ENCODE data around the gene LRRFIP1. TPM values are rescaled to one million over a fixed set of nuclear protein-coding genes. Genes with fewer than 3 reads are reported as not detected.
"Not testable (repeated sequence)": the region's sequence is repeated elsewhere in the genome, so short reads cannot be mapped to it uniquely, and the experiment has no call there.

LRRFIP1 gene
- total RNA-seq, 2 experiments from 2014 or later = 242 to 248 TPM

DNA sequence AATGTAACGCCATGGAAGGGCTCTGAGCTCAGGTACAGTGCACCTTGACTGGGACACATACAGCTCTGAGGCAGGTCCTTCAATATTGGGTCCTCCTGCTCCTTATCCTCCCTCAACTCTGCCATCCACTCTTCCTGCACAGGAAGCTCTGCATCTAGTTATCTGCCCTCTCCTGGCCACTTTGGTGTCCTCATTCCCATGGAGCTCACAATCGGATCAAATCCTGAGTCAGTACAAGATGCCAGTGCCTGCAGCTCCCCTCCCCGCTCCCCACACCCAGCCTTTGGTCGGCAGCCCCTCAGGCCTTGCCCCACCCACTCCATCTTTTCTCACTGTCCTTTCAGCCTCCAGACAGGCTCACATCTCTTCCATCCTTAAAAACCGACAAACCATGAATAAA lies 58.0 kb downstream of the LRRFIP1 start:
- Mint-ChIP-seq H3K27ac (no peak overlapping the region), H3K27me3 (no peaks in the 10 kb centered on the region), H3K4me1 (peaks cover 48% of the 10 kb centered on the region), H3K36me3 (ENCODE audit: low read depth) (no peaks in the 10 kb centered on the region), H3K4me3 (no peak overlapping the region), H3K9me3 (no peaks in the 10 kb centered on the region)
- DNase-seq = no peak
- CTCF ChIA-PET = interaction anchor here (0.9 to 3.0 kb wide), 4 partner anchors 9 to 57 kb away, joined by 3 to 17 read pairs (median 4); no protein-coding TSS in a partner anchor
- POLR2A ChIA-PET = interaction anchor here (1.1 to 5.0 kb wide), 5 partner anchors 8 to 12 kb away, joined by 3 to 45 read pairs (median 5); no protein-coding TSS in a partner anchor

DNA sequence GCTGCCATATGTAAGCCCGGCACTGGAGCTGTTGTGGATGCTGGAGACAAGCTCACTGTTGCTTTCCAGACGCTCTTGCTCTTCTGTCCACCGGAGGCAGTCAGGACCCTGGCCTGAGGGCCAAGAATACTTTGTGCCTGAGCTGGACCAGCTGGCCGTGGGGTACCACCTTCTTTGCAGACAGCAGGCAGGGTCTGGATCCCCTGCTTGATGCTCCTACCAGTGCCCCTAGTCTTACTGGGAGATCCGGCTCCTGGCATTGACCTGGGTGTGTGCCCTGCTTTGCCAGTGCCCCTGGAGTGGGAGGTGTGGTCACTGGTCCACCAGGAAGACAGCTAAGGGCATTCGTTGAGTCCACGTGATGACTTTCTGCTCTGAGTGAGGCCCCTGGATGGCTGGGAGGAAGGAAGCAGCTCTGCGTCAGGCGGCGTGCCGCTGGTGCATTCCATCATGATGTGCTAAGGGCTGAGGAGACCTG lies 59.3 kb downstream of the LRRFIP1 start:
- ChIA-PET CTCF (interaction anchor here (1.0 to 12.8 kb wide), 6 partner anchors 10 to 60 kb away, joined by 3 to 240 read pairs (median 6); no protein-coding TSS in a partner anchor), POLR2A (interaction anchor here (1.3 to 13.2 kb wide), 4 partner anchors 11 to 375 kb away, joined by 4 to 385 read pairs (median 94); partner anchors contain the start of gene SCLY)
- H3K4me3 Mint-ChIP-seq = no peak overlapping the region
- peaks cover 53% of the 10 kb centered on the region for H3K4me1 Mint-ChIP-seq
- DNase-seq = no peak
- no peaks in the 10 kb centered on the region for H3K9me3 Mint-ChIP-seq
- H3K27ac Mint-ChIP-seq = peak overlapping the region; percentile 99
- H3K36me3 Mint-ChIP-seq (ENCODE audit: low read depth) = no peaks in the 10 kb centered on the region
- H3K27me3 Mint-ChIP-seq = no peaks in the 10 kb centered on the region

DNA sequence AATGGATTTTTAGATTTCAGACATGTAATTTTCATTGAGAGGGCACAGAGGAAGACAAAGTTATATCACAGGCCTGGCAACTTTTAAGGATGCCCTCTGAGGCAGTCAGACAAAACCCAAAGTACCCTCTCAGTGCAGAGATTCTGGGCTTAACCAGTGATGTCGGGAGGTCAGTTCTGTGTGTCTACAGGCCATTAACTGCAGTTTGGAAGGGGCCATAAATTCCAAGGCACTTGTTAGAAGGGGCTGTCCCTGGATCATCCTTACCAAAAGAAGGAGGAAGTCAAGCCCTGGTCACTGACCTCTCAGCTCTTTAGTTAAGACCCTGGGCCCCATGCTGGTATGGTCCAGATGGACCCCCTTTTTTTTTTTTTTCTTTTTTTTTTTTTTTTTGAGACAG lies 60.7 kb downstream of the LRRFIP1 start:
- DNase-seq = no peak
- POLR2A ChIA-PET = interaction anchor here (0.7 to 13.2 kb wide), 4 partner anchors 10 to 56 kb away, joined by 3 to 385 read pairs (median 94); no protein-coding TSS in a partner anchor
- CTCF ChIA-PET = interaction anchor here (1.0 to 12.8 kb wide), 9 partner anchors 9 to 603 kb away, joined by 3 to 240 read pairs (median 3); no protein-coding TSS in a partner anchor
- Mint-ChIP-seq H3K4me1 (peaks cover 53% of the 10 kb centered on the region), H3K4me3 (peak overlapping the region; percentile 43), H3K36me3 (ENCODE audit: low read depth) (peaks cover 2% of the 10 kb centered on the region), H3K9me3 (no peaks in the 10 kb centered on the region), H3K27ac (peak overlapping the region; percentile 99), H3K27me3 (no peaks in the 10 kb centered on the region)

DNA sequence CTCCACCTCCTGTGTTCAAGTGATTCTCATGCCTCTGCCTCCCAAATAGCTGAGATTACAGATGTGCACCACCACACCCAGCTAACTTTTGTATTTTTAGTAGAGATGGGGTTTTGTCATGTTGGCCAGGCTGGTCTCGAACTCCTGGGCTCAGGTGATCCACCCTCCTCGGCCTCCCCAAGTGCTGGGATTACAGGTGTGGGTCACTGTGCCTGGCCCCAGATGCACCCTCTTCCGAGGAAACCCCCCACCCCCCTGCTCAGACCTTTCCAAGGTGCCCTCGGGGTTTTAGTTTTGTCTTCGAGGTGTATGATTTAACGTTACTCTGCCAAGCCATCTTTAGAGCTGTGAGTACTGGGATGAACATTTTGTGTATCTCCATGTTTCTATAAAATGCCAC lies 61.2 kb downstream of the LRRFIP1 start:
- Mint-ChIP-seq H3K27ac (peak overlapping the region; percentile 99), H3K4me1 (peaks cover 53% of the 10 kb centered on the region), H3K4me3 (peak overlapping the region; percentile 19)
- ChIA-PET POLR2A (interaction anchor here (5.0 to 13.2 kb wide), 3 partner anchors 9 to 15 kb away, joined by 45 to 385 read pairs (median 143); no protein-coding TSS in a partner anchor), CTCF (interaction anchor here (1.1 to 12.8 kb wide), 5 partner anchors 10 to 176 kb away, joined by 3 to 240 read pairs (median 4); no protein-coding TSS in a partner anchor)
- not testable (repeated sequence) for DNase-seq; H3K27me3 Mint-ChIP-seq; H3K9me3 Mint-ChIP-seq; H3K36me3 Mint-ChIP-seq (ENCODE audit: low read depth)

DNA sequence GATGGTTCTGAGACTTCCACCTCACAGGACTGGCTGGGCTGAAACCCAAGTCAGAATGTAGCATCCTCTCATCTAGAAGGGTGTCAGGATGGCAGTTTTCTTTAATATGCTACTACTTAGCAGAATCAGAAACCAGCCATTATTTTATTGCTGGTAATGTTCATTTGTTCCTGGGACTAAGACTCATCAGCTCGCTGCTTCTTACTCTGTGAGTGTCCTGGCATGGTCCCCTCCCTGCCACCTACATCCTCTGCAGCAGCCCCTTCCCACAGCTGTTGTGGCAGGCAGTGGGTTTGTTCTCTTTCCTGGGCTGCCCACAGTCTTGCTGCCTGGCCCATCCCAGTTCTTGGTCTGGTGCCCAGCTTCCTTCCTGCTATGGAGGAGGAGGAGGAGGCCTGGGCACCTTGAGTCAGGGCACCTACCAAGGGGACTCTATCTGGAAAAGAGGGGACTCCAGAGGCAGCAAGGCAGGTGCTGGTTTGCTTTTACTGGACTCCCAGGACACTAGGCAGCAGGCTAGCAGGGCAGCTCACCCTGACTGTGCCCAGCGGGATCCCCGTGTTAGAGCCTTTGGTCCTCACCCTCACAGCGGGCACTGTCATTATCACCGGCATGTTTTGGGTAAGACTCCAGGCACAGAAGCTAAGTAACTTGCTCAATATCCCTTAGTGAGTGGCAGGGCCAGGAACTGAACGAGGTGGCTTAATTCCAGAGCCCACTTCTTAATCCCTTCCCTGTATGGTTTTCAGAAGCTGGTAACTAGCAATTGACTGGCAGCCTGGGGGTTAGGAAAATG lies 62.1 kb downstream of the LRRFIP1 start:
- peak; percentile 15 for DNase-seq
- CTCF ChIA-PET = interaction anchor here (1.2 to 12.8 kb wide), 3 partner anchors 11 to 55 kb away, joined by 3 to 240 read pairs (median 8); no protein-coding TSS in a partner anchor
- H3K27me3 Mint-ChIP-seq = no peaks in the 10 kb centered on the region
- H3K4me1 Mint-ChIP-seq = peaks cover 57% of the 10 kb centered on the region
- H3K9me3 Mint-ChIP-seq = no peaks in the 10 kb centered on the region
- POLR2A ChIA-PET = interaction anchor here (1.2 to 13.2 kb wide), 4 partner anchors 8 to 513 kb away, joined by 3 to 385 read pairs (median 94); no protein-coding TSS in a partner anchor
- H3K4me3 Mint-ChIP-seq = peak overlapping the region; percentile 72
- H3K27ac Mint-ChIP-seq = peak overlapping the region; percentile 99
- H3K36me3 Mint-ChIP-seq (ENCODE audit: low read depth) = peaks cover 17% of the 10 kb centered on the region

DNA sequence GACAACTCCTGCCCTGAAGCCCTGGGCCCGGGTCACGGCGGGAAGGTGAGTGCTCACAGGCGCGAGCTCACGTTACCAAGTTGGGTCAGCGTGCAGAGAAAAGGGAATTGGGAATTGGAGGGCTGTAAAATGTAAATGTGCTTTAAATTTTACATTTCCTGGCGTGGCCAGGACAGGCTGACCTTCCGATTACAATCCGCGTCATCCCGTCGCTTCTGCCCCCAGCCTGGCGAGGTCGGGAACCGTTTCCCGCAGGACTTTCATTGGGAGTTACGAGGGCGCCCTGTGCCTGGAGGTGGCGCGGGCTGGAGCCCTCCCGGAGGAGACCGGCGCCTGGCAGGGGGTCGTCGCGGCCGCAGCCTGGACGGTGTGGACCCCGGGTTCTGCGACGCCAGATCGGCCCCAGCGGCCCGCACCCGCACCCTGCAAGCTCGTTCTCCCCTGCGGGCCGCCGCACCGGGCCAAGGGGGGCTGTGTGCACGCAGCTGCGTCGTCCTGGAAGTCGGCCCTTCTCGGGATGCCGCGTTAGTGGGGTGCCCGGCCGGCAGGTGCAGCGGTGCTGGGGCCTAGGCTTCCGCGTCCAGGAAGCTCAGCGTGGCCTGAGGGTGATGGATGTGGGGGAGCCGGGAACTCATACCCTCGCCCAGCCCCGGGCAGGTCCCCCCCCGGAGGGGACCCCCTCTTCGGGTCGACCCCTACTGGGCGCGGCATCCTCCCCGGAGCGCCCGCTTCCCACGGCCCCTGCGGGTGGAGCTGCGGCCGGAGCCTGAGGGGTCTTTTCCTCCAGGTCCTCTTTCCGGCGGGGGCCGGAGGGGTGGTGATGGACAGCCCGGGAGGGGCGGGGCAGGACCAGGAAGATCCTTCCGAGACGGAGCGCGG lies 63.9 kb downstream of the LRRFIP1 start:
- peaks cover 59% of the 10 kb centered on the region for H3K4me1 Mint-ChIP-seq
- H3K9me3 Mint-ChIP-seq = no peaks in the 10 kb centered on the region
- H3K27me3 Mint-ChIP-seq = no peaks in the 10 kb centered on the region
- peaks cover 29% of the 10 kb centered on the region for H3K36me3 Mint-ChIP-seq (ENCODE audit: low read depth)
- POLR2A ChIA-PET = interaction anchor here (0.5 to 13.2 kb wide), 5 partner anchors 10 to 511 kb away, joined by 3 to 385 read pairs (median 3); no protein-coding TSS in a partner anchor
- peak overlapping the region; percentile 59 for H3K27ac Mint-ChIP-seq
- peak overlapping the region; percentile 72 for H3K4me3 Mint-ChIP-seq
- CTCF ChIA-PET = interaction anchor here (1.7 to 12.8 kb wide), 3 partner anchors 11 to 54 kb away, joined by 8 to 240 read pairs (median 9); no protein-coding TSS in a partner anchor
- no peak for DNase-seq

DNA sequence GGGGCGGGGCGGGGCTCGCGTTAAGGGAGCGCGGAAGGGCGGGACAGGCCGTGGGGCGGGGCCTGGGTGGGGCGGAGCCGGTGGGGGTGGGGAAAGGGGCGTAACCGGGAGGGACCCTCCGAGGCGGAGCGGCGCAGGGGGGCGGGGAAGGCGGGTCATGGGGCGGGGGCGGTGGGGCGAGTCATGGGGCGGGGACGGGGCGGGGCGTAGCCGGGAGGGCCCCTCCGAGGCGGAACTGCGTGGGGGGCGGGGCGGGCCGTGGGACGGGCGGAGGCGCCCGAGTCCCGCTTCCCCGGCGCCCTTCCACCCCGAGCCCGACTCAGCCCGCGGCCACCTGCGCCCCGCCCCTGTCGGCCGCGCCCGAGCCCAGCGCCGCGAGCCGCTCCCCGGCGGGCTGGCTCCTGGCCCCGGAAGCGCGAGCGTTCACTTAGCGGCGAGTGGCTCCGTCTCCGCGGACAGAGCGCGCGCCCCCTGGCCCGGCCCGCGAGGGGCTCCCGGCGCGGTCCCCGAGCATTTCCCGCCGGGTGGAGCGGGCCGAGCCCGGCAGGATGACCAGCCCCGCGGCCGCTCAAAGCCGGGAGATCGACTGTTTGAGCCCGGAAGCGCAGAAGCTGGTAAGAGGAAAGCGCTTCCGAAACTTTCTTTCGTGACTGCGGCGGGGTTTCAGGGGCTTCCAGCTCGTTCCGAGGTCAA lies 64.7 kb downstream of the LRRFIP1 start:
- Mint-ChIP-seq H3K36me3 (ENCODE audit: low read depth) (peaks cover 30% of the 10 kb centered on the region), H3K9me3 (no peaks in the 10 kb centered on the region), H3K4me1 (peaks cover 60% of the 10 kb centered on the region), H3K4me3 (peak overlapping the region; percentile 93), H3K27me3 (no peaks in the 10 kb centered on the region), H3K27ac (peak overlapping the region; percentile 95)
- peak; percentile 97 for DNase-seq
- ChIA-PET POLR2A (interaction anchor here (1.1 to 13.2 kb wide), 5 partner anchors 11 to 596 kb away, joined by 3 to 385 read pairs (median 20); partner anchors contain the start of gene PER2), CTCF (interaction anchor here (1.1 to 12.8 kb wide), 4 partner anchors 11 to 83 kb away, joined by 4 to 240 read pairs (median 8); no protein-coding TSS in a partner anchor)

DNA sequence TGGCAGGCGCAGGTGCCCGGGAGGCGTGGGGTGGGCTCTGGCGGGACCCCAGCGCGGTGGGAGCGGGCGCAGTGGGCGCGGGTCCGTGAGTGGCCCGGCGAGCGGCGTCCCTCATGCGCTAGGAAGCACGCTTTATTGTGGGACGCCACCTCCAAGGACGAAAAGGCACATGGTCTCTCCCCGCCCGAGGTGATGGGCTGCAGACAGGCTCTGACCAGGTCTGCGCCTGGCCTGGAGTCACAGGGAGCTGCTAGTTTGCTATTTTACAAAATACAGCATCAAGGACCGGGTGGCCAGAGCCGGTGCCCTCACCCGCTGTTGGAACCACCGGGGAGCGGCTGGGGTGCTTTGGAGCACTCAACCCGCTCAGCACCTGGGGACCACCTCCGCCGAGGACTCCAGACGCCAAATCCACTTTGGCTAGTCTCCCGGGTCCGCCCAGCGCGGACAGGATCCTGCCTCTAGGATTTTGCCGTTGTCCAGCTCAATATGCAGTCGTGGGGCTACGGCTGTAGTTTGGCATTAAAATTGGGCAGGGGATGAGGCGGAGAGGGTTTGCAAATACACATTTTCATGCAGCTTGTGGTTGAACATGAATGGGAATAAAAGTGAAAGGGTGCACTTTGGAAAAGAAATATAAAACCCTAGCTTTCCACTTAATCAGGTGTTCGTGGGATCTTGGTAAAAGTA lies 65.4 kb downstream of the LRRFIP1 start:
- ChIA-PET CTCF (interaction anchor here (1.1 to 12.8 kb wide), 5 partner anchors 10 to 82 kb away, joined by 3 to 240 read pairs (median 6); no protein-coding TSS in a partner anchor), POLR2A (interaction anchor here (1.0 to 13.2 kb wide), 8 partner anchors 8 to 595 kb away, joined by 3 to 385 read pairs (median 8); partner anchors contain the start of gene PER2)
- Mint-ChIP-seq H3K4me3 (peak overlapping the region; percentile 93), H3K36me3 (ENCODE audit: low read depth) (peaks cover 36% of the 10 kb centered on the region), H3K27ac (peak overlapping the region; percentile 95), H3K9me3 (no peaks in the 10 kb centered on the region), H3K27me3 (no peaks in the 10 kb centered on the region), H3K4me1 (peaks cover 60% of the 10 kb centered on the region)
- DNase-seq = peak; percentile 48

DNA sequence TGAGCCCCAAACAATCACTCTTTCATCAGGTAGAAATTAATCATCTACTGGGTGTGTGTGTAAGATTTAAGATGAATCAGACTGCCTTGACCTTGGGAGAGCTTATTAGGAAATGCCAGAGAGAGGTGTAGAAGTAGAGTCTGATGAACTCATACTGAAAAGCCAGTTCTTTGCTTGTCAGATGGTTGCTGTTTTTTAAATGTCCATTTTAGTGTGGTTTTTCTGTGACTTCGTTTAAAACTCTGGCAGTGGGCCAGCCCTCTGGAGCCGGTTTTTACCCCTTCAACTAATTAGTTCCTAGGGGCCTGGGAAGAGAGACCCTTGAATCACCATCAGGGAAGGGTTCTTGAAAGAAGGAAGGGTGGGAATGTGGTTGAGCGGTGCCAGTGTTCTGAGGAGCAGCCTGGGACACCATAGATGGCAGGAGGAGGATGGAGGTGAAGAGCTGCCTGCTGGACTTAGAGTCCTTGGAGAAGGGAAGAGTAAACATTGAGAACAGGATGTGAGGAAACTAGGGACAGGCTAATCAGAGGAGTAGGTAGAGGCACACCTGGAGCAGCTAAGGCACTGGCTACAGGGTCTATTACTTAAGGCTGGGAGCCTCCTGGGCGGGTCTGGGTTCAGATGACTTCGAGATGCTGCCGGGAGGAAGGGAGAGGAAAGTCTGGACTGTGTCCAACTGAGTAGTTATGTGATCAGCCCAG lies 66.1 kb downstream of the LRRFIP1 start:
- Mint-ChIP-seq H3K9me3 (no peaks in the 10 kb centered on the region), H3K27me3 (no peaks in the 10 kb centered on the region), H3K27ac (peak overlapping the region; percentile 95), H3K4me3 (peak overlapping the region; percentile 93), H3K4me1 (peaks cover 61% of the 10 kb centered on the region), H3K36me3 (ENCODE audit: low read depth) (peaks cover 37% of the 10 kb centered on the region)
- ChIA-PET CTCF (interaction anchor here (0.7 to 12.8 kb wide), 9 partner anchors 8 to 82 kb away, joined by 3 to 240 read pairs (median 4); no protein-coding TSS in a partner anchor), POLR2A (interaction anchor here (1.0 to 13.2 kb wide), 9 partner anchors 9 to 594 kb away, joined by 3 to 385 read pairs (median 7); partner anchors contain the start of gene PER2)
- peak; percentile 33 for DNase-seq

DNA sequence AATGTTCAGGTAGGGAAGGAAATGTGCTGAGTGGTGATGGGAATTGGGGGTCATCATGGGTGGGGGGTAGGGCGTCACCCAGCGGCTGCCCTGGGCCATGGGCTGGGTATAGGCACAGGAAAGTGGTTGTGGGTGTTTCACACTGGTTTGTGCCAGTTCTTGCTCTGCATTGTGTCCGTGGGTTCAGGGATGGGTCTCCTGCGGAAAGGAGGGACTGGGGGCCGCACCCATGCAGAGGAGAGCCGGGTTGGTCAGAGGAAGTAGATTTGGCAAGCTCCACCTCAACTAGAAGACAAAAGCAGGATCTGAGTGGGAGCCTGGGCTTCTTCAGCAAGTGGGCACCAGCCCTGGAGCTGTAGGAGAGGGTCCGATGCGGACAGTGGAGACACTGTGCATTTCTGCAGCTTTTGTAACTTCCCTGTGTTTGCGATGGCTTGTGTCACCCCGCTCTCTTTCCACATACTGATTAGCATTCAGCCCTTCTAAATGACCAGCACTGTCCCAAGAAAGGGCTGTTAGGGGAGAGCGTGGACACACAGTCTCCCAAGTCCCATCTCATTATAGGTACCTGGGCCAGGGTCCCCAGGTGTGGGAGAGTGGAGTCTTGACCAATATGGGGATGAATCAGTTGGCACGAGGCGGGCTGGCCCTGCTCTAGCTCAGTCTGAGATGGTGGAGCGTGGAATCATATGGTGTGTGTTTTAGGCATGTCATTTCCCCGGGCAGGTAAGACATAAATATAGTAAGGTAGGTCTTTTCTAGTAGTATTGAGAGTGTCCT lies 67.2 kb downstream of the LRRFIP1 start:
- Mint-ChIP-seq H3K27me3 (no peaks in the 10 kb centered on the region), H3K4me3 (peak overlapping the region; percentile 93), H3K27ac (peak overlapping the region; percentile 95), H3K9me3 (no peaks in the 10 kb centered on the region), H3K36me3 (ENCODE audit: low read depth) (peaks cover 42% of the 10 kb centered on the region), H3K4me1 (peaks cover 58% of the 10 kb centered on the region)
- ChIA-PET POLR2A (interaction anchor here (0.7 to 13.2 kb wide), 10 partner anchors 8 to 508 kb away, joined by 3 to 385 read pairs (median 6); partner anchors contain the start of gene ILKAP), CTCF (interaction anchor here (0.6 to 12.8 kb wide), 9 partner anchors 8 to 73 kb away, joined by 3 to 240 read pairs (median 3); no protein-coding TSS in a partner anchor)
- DNase-seq = peak; percentile 70

Data from activated CD4-positive, alpha-beta memory T cell treated with anti-CD3 and anti-CD28 coated beads, Interleukin-2, amount 10 ng/mL, durations not matched to agents 7 days and 5 days (primary cell).